GM21423 (cell line): ENCODE measurements around the gene LRRC74B.

Experiments used
- ATAC-seq: cut with Tn5 transposase; IDR thresholded peaks from one replicate; pipeline ENCODE4 v1.9.1; 2021; ENCODE audit warnings: mild to moderate bottlenecking, moderate library complexity; ENCODE audit not compliant: unreplicated experiment

The LRRC74B gene

DNA sequence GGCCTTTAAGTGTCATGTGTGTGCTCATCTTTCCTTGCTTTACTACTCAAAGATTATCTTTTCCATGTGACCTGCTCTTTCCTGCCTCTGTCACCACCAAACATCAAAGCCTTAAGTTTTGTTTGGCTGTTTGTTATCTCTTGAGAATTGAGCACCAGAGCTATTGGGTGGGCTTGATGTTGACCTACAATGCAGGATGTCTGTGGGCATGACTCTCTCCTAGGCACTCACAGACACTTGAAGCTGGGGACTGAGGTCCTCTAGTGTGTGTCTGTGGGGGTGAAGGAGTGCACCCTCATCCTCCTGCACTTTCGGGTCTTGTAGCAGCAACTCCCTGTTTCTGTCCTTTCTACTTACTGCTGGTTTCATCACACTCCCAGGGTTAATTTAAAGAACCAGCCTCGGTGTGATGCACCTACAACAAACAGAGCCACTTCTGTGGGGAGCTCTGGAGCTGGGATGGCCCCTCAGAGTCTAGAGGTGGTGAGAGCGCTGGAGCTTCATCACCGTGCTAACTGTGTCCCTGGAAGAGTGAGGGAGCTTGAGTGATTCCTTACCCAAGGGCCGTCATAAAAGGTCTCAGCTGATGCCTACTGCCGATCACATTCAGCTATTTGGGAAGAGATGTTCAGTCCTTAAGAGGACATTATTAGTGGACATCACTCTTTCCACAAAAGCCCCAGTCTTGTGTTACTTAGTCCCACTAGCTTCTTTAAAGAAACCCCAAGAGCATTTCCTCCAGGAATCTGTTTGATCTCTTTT is 56.3 kb downstream of the LRRC74B start:
- ATAC-seq: no peak

DNA sequence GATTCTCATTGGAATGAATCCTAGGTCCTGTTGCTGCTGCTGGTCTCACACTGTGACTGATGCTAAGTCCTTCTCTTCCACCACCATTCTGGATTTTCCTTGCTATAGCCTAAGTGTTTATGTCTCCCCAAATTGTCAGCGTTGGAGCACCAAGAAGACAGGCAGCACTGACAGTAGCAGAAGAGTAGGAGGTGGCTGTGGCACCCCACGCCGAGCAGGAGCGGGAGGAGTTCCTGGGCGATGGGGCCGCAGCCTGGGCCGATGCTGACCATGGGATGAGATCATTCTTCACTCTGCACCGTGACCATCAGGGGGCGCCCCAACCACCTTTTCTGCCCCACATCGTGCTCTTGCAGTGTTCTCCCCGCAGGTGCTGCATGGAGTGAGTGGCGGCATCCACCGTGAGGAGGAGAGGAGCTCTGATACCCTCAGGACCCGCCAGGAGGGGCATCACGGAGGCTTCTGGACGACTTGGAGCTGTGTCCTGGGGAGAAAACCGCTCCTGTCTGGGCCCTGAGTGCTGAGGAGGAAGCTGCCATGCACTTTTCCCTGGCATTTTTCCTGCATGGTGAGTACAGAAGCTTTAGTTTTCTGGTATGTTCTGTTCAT is 57.0 kb downstream of the LRRC74B start:
- no peak for ATAC-seq

DNA sequence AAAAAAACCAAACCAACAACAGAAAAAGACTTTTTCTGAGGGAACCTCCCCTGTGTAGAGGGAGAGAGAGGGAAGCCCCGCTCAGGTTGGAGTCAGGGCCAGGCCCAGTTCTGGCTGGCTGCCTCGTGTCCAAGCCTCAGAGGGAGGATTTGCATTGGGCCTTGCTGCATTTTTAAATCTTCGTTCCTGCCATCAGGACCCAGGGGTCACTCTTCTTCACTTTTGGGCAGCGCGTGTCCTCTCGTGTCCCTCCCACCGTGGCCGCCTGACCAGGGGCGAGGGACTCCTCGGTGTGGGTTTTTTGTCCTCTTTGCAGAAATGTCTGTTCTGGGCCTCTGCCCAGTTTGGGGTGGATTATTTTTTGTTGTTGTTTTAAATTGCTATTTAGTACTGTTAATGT is 57.9 kb downstream of the LRRC74B start:
- ATAC-seq: no peak

DNA sequence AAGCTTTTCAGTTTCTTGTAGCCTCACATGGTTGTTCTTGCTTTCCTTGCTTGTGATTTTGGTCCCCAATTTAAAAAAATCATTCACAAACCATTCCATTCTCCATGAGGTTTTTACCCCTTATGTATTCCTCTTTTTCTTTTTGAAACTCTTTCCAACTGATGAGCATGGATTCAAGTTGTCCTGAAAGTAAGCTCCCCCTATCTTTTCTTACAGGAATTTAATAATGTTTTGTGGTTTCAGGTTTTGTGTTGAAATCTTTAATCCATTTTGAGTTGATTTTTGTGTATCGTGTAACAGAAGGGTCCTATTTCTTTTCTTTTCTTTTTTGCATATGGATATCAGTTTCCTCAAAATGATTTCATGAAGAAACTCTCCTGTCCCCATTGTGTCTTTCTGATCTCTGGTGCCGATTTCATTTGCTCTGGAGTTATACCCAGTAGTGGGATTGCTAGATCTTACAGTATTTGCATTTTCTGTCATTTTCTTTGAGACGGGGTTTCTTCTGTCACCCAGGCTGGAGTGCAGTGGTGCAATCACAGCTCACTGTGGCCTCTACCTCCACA is 58.5 kb downstream of the LRRC74B start:
- ATAC-seq: no peak

DNA sequence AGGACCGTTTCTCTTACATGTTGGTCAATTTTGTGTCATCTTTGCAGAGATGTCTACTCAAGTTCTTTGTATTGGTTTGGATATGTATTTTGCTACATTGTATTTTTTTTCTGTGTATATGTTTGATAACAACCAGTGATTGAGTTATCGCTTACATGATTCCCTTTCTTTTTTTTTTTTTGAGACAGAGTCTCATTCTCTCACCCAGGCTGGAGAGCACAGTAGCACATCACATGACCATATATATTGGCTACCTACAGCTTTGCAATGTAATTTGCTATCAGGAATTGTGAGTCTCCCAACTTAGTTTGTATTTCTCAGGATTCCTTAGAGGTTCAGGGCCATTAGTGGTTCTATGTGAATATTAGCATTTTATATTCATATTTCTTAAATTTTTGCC is 59.5 kb downstream of the LRRC74B start:
- no peak for ATAC-seq

DNA sequence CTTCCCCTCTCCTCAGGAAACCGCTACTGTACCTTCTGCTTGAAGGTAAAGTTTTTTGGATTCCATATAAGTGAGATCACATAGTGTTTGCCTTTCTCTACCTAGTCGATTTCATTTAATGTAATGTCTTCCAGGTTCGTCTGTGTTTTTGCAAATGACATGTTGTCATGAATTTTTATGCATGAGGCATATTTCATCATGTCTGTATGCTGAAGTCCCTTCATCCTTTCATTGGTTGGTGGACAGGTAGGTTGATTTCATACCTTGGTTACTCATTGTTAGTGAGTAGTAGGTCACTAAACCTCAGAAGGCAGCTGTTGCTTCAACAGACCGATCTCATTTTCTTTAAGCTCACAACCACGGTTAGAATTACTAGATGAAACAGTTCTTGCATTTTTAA is 60.3 kb downstream of the LRRC74B start:
- no peak for ATAC-seq

DNA sequence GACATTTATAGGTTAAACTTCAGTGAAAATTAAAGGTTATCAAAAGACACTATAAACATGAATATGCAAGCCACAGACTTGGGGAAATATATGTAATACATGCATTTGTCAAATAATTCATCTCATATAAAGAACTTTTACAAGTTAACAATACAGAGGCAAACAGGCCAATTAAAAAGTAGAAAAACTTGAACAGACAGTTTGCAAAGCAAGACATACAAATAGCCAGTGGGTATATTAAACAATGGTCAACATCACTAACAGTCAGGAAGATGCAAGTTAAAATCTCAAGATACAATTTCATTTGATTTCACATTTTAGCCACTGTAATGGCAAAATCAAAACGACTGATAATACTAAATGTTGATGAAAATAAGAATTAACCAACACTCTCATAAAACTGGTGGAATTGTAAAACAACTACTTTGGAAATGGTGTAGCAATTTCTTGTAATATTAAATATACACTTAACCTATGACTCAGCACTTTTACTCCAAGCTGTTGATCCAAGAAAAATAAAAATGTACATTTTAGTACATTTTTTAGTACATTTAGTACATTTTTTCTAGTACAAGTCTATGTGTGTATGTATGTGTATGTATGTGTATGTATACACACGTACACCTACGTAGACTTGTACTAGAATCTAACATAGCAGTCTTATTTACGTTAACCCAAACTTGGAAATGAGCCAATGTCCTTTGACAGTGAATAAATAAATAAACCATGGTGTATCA is 62.8 kb downstream of the LRRC74B start:
- no peak for ATAC-seq
